GM18498 (cell line): ENCODE data around the gene MSI2.
A peak's percentile ranks its signal among the peaks of the same experiment; 100 is the strongest.

Experiments used
- ATAC-seq: cut with Tn5 transposase; IDR thresholded peaks from one replicate; pipeline ENCODE4 v1.9.1; 2021; ENCODE audit warnings: mild to moderate bottlenecking, moderate library complexity; ENCODE audit not compliant: unreplicated experiment

The MSI2 gene

GRCh38 chr17:57467801-57468200 lies 211.5 kb downstream of the MSI2 start:
- ATAC-seq, result no peak

- peak; percentile 67 for ATAC-seq
Observed at GRCh38 chr17:57468932-57469775, 212.8 kb downstream of the MSI2 start.

- ATAC-seq, result no peak
Observed at GRCh38 chr17:57470906-57471305, 214.6 kb downstream of the MSI2 start.

- ATAC-seq, result no peak
Observed at GRCh38 chr17:57471868-57472368, 215.6 kb downstream of the MSI2 start.

GRCh38 chr17:57475796-57476195 lies 219.5 kb downstream of the MSI2 start:
- ATAC-seq, result no peak

GRCh38 chr17:57477522-57478362 lies 221.4 kb downstream of the MSI2 start:
- ATAC-seq, result no peak

GRCh38 chr17:57478478-57479250 lies 222.3 kb downstream of the MSI2 start:
- ATAC-seq, result no peak

GRCh38 chr17:57480438-57481196 lies 224.3 kb downstream of the MSI2 start:
- no peak for ATAC-seq

- ATAC-seq, result no peak
Observed at GRCh38 chr17:57481910-57482391, 225.6 kb downstream of the MSI2 start.

GRCh38 chr17:57482657-57483056 lies 226.3 kb downstream of the MSI2 start:
- ATAC-seq, result no peak

- no peak for ATAC-seq
Observed at GRCh38 chr17:57484081-57484666, 227.9 kb downstream of the MSI2 start.

GRCh38 chr17:57484826-57485565 lies 228.7 kb downstream of the MSI2 start:
- no peak for ATAC-seq

- no peak for ATAC-seq
Observed at GRCh38 chr17:57485566-57485865, 229.2 kb downstream of the MSI2 start.

- ATAC-seq, result no peak
Observed at GRCh38 chr17:57485916-57486881, 229.9 kb downstream of the MSI2 start.

- ATAC-seq, result no peak
Observed at GRCh38 chr17:57486882-57487301, 230.6 kb downstream of the MSI2 start.

- ATAC-seq, result no peak
Observed at GRCh38 chr17:57487573-57487972, 231.2 kb downstream of the MSI2 start.

GRCh38 chr17:57488856-57489255 lies 232.5 kb downstream of the MSI2 start:
- ATAC-seq, result no peak

- no peak for ATAC-seq
Observed at GRCh38 chr17:57489321-57489720, 233.0 kb downstream of the MSI2 start.
